RWPE2 (cell line): ENCODE data around the gene SLC12A1.

Source experiments
- ATAC-seq: fragments of 200-7000 bp; cut with Tn5 transposase; 3 replicates; pipeline ENCODE4 v1.9.1; 2021; ENCODE audit warnings: low read depth
- DNase-seq: peaks from one replicate; pipeline ENCODE4 v3.0.0-alpha.2; 2020; ENCODE audit warnings: low spot score
- H3K27ac ChIP-seq: fragments of 450-650 bp; 2 replicates; pipeline ENCODE4 v1.5.1; 2017; ENCODE audit warnings: mild to moderate bottlenecking; ENCODE audit not compliant: poor library complexity, severe bottlenecking
- H3K27me3 ChIP-seq: fragments of 250-450 bp; sonication (Bioruptor Pico); 2 replicates; pipeline ENCODE4 v1.5.1; 2021; ENCODE audit warnings: mild to moderate bottlenecking, moderate library complexity; ENCODE audit not compliant: insufficient read depth, poor library complexity, severe bottlenecking
- H3K36me3 ChIP-seq: fragments of 250-450 bp; sonication (Bioruptor Pico); 2 replicates; pipeline ENCODE4 v1.5.1; 2020; ENCODE audit warnings: low read depth, mild to moderate bottlenecking, moderate library complexity
- H3K4me1 ChIP-seq: fragments of 250-450 bp; sonication (Bioruptor Pico); 2 replicates; pipeline ENCODE4 v1.5.1; 2021; ENCODE audit warnings: mild to moderate bottlenecking, moderate library complexity; ENCODE audit not compliant: insufficient read depth, poor library complexity, severe bottlenecking
- H3K4me3 ChIP-seq: fragments of 250-450 bp; sonication (Bioruptor Pico); 2 replicates; pipeline ENCODE4 v1.5.1; 2021; ENCODE audit warnings: mild to moderate bottlenecking, moderate library complexity; ENCODE audit not compliant: severe bottlenecking
- H3K9me3 ChIP-seq: fragments of 250-450 bp; sonication (Bioruptor Pico); 2 replicates; pipeline ENCODE4 v1.5.1; 2021; ENCODE audit warnings: mild to moderate bottlenecking, moderate library complexity; ENCODE audit not compliant: severe bottlenecking
- TF ChIP-seq, protein P1 (sequence below): fragments of 450-650 bp; IDR thresholded peaks from one replicate; pipeline ENCODE4 v1.5.1; 2017; ENCODE audit warnings: mild to moderate bottlenecking, moderate library complexity; ENCODE audit not compliant: poor library complexity, severe bottlenecking

The SLC12A1 gene

DNA sequence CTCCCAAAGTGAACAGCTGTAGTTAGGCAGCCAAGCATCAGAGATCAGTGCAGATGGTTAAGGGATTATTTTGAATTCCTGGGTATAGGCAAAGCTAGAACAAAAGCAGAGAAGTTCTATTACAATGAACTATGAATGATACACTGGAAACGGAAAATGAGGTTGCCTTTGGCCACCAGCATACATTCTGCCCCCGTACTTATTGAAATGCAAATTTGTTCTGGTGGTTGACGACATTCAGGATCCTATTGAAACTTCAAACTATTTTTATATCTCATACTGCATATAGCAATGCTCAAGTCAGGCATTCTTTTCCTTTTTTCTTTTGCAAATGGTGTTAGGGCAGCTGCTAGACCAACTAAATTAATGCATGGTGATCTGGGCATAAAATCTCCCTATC is 61.7 kb downstream of the SLC12A1 start:
- no peak overlapping the region for H3K27ac ChIP-seq
- ATAC-seq (no peak), DNase-seq (no peak)
- no peaks in the 10 kb centered on the region for H3K9me3 ChIP-seq
- TF ChIP-seq, protein P1, sequence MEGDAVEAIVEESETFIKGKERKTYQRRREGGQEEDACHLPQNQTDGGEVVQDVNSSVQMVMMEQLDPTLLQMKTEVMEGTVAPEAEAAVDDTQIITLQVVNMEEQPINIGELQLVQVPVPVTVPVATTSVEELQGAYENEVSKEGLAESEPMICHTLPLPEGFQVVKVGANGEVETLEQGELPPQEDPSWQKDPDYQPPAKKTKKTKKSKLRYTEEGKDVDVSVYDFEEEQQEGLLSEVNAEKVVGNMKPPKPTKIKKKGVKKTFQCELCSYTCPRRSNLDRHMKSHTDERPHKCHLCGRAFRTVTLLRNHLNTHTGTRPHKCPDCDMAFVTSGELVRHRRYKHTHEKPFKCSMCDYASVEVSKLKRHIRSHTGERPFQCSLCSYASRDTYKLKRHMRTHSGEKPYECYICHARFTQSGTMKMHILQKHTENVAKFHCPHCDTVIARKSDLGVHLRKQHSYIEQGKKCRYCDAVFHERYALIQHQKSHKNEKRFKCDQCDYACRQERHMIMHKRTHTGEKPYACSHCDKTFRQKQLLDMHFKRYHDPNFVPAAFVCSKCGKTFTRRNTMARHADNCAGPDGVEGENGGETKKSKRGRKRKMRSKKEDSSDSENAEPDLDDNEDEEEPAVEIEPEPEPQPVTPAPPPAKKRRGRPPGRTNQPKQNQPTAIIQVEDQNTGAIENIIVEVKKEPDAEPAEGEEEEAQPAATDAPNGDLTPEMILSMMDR, result no peak
- H3K27me3 ChIP-seq, result peaks cover 4% of the 10 kb centered on the region
- H3K4me3 ChIP-seq, result no peak overlapping the region
- no peaks in the 10 kb centered on the region for H3K36me3 ChIP-seq
- no peaks in the 10 kb centered on the region for H3K4me1 ChIP-seq

DNA sequence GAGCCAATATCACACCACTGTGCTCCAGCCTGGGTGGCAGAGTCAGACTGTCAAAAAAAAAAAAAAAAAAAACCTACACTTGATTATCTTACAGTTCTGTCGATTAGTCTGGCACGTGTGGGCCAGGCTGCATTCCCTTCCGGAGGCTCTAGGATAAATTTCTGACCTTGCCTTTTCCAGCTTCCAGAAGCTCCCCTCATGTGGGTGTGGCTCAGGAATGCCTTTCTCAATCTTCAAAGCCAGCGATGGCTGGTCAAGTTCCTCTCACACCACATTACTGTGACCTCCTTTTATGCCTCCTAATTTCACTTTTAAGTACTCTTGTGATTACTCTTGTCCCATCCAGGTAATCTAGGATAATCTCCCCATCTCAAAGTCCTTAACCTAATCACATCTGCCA is 66.9 kb downstream of the SLC12A1 start:
- TF ChIP-seq, protein P1, result no peak
- peaks cover 4% of the 10 kb centered on the region for H3K27me3 ChIP-seq
- no peak for ATAC-seq

DNA sequence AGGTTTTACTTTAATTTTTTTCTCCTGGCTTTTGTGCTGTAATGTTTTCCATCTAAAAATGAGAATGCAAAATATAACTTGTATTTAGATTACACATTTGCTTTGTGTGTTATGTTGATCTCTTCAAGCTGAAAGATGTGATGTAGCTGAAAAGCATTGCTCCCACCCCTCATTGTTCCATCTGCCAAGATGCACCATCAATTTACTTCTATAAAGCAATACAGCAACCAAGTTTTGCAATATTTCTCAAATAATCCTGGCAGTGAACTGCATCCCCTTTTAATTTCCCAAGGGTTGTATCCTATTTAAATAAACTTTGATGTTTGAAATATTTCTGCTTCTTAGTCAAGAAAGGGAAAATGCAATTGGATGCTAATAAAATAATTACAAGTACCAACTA is 72.6 kb downstream of the SLC12A1 start:
- no peaks in the 10 kb centered on the region for H3K27me3 ChIP-seq

More for the DNA sequence above, 66.9 kb downstream of the SLC12A1 start:
- Histone ChIP-seq H3K36me3 (no peaks in the 10 kb centered on the region), H3K9me3 (no peaks in the 10 kb centered on the region), H3K4me3 (no peak overlapping the region), H3K4me1 (no peaks in the 10 kb centered on the region), H3K27ac (no peak overlapping the region)
- DNase-seq, result no peak

DNA sequence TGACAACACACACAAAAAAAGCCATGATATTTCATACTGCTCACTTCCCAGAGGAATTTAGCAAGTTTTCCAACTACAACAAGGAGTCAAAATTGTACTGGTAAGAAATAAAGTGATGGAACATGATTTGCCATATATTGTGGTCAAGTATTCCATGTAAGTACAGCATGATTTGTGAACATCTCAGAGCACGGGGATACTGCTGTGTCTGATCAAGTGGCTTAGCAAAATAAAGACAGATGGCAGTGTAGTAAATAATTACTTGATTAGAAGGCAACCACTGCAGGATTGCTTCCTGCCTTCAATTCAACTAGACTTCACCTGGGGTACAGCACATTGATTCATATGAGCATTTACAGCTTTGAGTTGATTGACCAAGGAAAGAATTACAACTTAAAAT is 73.5 kb downstream of the SLC12A1 start:
- Histone ChIP-seq H3K36me3 (no peaks in the 10 kb centered on the region), H3K4me3 (no peak overlapping the region), H3K9me3 (no peaks in the 10 kb centered on the region), H3K27ac (no peak overlapping the region), H3K27me3 (peaks cover under 1% of the 10 kb centered on the region), H3K4me1 (no peaks in the 10 kb centered on the region)
- no peak for ATAC-seq
- no peak for DNase-seq
- TF ChIP-seq, protein P1, result no peak

More for the DNA sequence above, 72.6 kb downstream of the SLC12A1 start:
- H3K27ac ChIP-seq, result no peak overlapping the region
- H3K4me1 ChIP-seq, result no peaks in the 10 kb centered on the region
- H3K4me3 ChIP-seq, result no peak overlapping the region
- DNase-seq, result no peak
- TF ChIP-seq, protein P1, result no peak
- no peak for ATAC-seq
- H3K36me3 ChIP-seq, result no peaks in the 10 kb centered on the region
- H3K9me3 ChIP-seq, result no peaks in the 10 kb centered on the region

DNA sequence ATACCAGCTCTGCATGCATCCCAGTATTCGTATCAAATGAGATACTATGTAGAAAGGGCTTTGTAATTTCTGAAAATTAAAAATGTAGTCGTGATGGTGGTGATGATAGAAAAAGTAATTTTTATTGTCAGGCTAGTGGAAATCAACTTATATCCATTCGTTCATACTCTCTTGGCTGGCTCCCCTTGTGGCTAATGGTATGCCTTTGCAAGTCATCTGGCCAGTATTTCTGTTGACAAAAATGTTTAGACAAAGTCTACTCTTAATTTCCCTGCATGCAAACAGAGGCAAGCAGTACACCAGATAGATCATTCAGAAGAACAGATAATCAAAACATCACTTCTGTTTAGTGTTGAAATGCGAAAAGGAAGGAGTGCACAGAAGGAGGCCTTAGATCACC is 75.6 kb downstream of the SLC12A1 start:
- H3K36me3 ChIP-seq, result no peaks in the 10 kb centered on the region
- H3K4me1 ChIP-seq, result no peaks in the 10 kb centered on the region
- DNase-seq, result no peak
- H3K27ac ChIP-seq, result no peak overlapping the region
- H3K9me3 ChIP-seq, result no peaks in the 10 kb centered on the region
- H3K27me3 ChIP-seq, result peaks cover 5% of the 10 kb centered on the region
- no peak for ATAC-seq
- no peak overlapping the region for H3K4me3 ChIP-seq
- TF ChIP-seq, protein P1, result no peak
